Trophoblast cell (in vitro differentiated cells and primary cell): ENCODE data around the gene PRDX5.

Source experiments
- DNase-seq, 2 donors: peaks; one replicate each; pipeline ENCODE4 v3.0.0-alpha.2; 2016
- H2AFZ ChIP-seq: 2 replicates; pipeline ENCODE4 v1.6.1; 2013; ENCODE audit warnings: low read length, moderate library complexity, mild to moderate bottlenecking; ENCODE audit not compliant: insufficient read depth, poor library complexity
- H2AK5ac ChIP-seq: 2 replicates; pipeline ENCODE4 v1.6.1; 2013; ENCODE audit warnings: mild to moderate bottlenecking, low read length
- H2BK120ac ChIP-seq: 2 replicates; pipeline ENCODE4 v1.6.1; 2013; ENCODE audit warnings: low read length, mild to moderate bottlenecking, moderate library complexity; ENCODE audit not compliant: insufficient read depth, poor library complexity
- H2BK12ac ChIP-seq: 2 replicates; pipeline ENCODE4 v1.6.1; 2013; ENCODE audit warnings: mild to moderate bottlenecking, low read length, moderate library complexity
- H2BK5ac ChIP-seq: 2 replicates; pipeline ENCODE4 v1.6.1; 2013; ENCODE audit warnings: low read length, low read depth, moderate library complexity, mild to moderate bottlenecking; ENCODE audit not compliant: poor library complexity
- H3K14ac ChIP-seq: 2 replicates; pipeline ENCODE4 v1.6.1; 2013; ENCODE audit warnings: mild to moderate bottlenecking, low read length
- H3K18ac ChIP-seq: 2 replicates; pipeline ENCODE4 v1.6.1; 2013; ENCODE audit warnings: mild to moderate bottlenecking, low read length
- H3K23ac ChIP-seq: 2 replicates; pipeline ENCODE4 v1.6.1; 2013; ENCODE audit warnings: low read length
- H3K27ac ChIP-seq: 2 replicates; pipeline ENCODE4 v1.5.1; 2013; ENCODE audit warnings: low read depth, mild to moderate bottlenecking, inconsistent platforms, low read length, moderate library complexity
- H3K27me3 ChIP-seq: 2 replicates; pipeline ENCODE4 v1.6.1; 2013; ENCODE audit warnings: inconsistent platforms, mild to moderate bottlenecking, low read length, moderate library complexity; ENCODE audit not compliant: insufficient read depth
- H3K36me3 ChIP-seq, 2 experiments: 1 replicate in 1 of 2; 2 replicates in 1 of 2; pipeline ENCODE4 v1.6.1; 2013; ENCODE audit warnings: low read length in 2 of 2, mild to moderate bottlenecking in 2 of 2, moderate library complexity in 1 of 2; ENCODE audit not compliant: insufficient read depth in 2 of 2, control insufficient read depth in 1 of 2
- H3K4ac ChIP-seq: 2 replicates; pipeline ENCODE4 v1.6.1; 2013; ENCODE audit warnings: low read depth, mild to moderate bottlenecking, low read length, moderate library complexity
- H3K4me1 ChIP-seq, 2 experiments: 1 replicate in 1 of 2; 2 replicates in 1 of 2; pipeline ENCODE4 v1.6.1; 2013; ENCODE audit warnings: low read length in 2 of 2, mild to moderate bottlenecking in 2 of 2, moderate library complexity in 1 of 2; ENCODE audit not compliant: insufficient read depth in 2 of 2, control insufficient read depth in 1 of 2
- H3K4me2 ChIP-seq: 2 replicates; pipeline ENCODE4 v1.6.1; 2013; ENCODE audit warnings: inconsistent platforms, mild to moderate bottlenecking, low read length, moderate library complexity
- H3K4me3 ChIP-seq: 2 replicates; pipeline ENCODE4 v1.5.1; 2013; ENCODE audit warnings: mild to moderate bottlenecking, low read depth, low read length, inconsistent platforms
- H3K79me1 ChIP-seq: one replicate; pipeline ENCODE4 v1.6.1; 2013; ENCODE audit warnings: low read length
- H3K79me2 ChIP-seq: 2 replicates; pipeline ENCODE4 v1.6.1; 2013; ENCODE audit warnings: low read length, mild to moderate bottlenecking; ENCODE audit not compliant: control insufficient read depth, insufficient read depth, poor library complexity
- H3K9ac ChIP-seq: 2 replicates; pipeline ENCODE4 v1.6.1; 2013; ENCODE audit warnings: mild to moderate bottlenecking, low read length
- H3K9me3 ChIP-seq: 2 replicates; pipeline ENCODE4 v1.6.1; 2013; ENCODE audit warnings: low read depth, mild to moderate bottlenecking, control low read depth, inconsistent platforms, low read length; ENCODE audit not compliant: insufficient read depth
- H4K12ac ChIP-seq: 2 replicates; pipeline ENCODE4 v1.6.1; 2013; ENCODE audit warnings: low read depth, mild to moderate bottlenecking, low read length, moderate library complexity
- H4K8ac ChIP-seq: 2 replicates; pipeline ENCODE4 v1.6.1; 2013; ENCODE audit warnings: low read depth, mild to moderate bottlenecking, low read length, moderate library complexity
- H4K91ac ChIP-seq: one replicate; pipeline ENCODE4 v1.6.1; 2013; ENCODE audit warnings: low read depth, mild to moderate bottlenecking, low read length, moderate library complexity
- WGBS: extraction: QIAGEN DNeasy Blood & Tissue Kit; methylation state at CpG from one replicate; pipeline ENCODE4 v1.1.7; 2013; ENCODE audit warnings: missing lambda C conversion rate; ENCODE audit not compliant: insufficient read length, insufficient coverage; ENCODE audit errors: extremely low coverage; 5-methylcytosine and 5-hydroxymethylcytosine counted together

The PRDX5 gene

DNA sequence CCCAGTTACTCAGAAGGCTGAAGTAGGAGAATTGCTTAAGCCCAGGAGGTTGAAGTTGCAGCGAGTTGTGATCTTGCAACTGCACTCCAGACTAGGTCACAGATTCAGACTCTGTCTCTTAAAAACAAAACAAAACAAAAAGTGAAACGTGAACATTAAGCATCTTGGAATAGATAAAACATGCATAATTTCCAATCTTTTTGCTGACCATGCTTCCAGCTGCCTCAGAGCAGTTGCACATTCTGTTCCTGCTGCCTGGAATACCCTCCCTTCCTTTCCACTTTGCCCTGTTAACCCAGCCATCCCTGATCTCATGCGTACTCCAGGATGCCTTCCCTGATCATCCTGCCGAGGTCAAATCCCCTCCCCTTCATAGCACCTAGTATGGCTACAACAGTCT, 21.4 kb downstream of the PRDX5 start:
- Histone ChIP-seq H3K23ac (no peak overlapping the region), H3K79me2 (peaks cover 2% of the 10 kb centered on the region)
- DNase-seq = no peak

DNA sequence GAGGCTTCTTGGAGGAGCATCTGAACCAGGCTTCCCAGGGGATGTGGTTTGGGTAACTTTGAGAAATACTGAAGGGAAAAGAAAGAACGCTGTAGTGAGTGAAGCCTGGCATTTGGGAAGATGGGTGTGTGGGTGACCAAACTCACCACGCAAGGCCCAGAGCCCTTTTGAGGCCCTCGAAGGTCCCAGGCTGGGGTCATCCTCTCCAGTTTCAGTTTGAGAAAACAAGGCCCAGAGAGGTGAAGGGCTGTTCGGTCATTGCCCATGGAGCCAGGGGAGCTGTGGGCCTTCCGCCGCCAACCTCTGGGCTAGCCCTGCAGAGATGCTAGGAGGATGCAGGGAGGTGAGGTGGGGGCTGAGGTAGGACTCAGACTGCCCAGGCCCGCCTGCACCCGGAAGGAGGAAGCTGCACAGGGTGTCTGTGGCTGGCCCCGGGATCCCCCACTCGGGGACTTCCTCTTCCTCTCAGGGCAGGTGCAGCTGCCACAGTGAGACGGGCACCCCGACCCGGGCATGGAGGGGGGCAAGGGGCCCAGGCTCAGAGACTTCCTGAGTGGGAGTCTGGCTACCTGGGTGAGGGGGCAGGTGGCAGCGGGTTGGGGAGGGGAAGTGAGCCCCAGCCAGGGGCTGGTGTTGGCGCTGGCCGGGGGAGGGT, 22.0 kb downstream of the PRDX5 start, which contains the start of gene CCDC88B:
TSS of gene CCDC88B (plus strand) at position 451 of the 655 bp plus-strand sequence. CDS start at position 514, 63 bp downstream.
- Histone ChIP-seq H4K91ac (no peak within 1 kb of the TSS), H3K14ac (no peak within 1 kb of the TSS), H2AK5ac (no peak within 1 kb of the TSS), H3K4me1 (peaks cover 6 to 10% of the 10 kb centered on the region in 2 experiments), H2BK12ac (no peak within 1 kb of the TSS), H3K18ac (peak within 1 kb of the TSS; percentile 27), H3K79me1 (peaks cover 6% of the 10 kb centered on the region), H3K4me2 (peak within 1 kb of the TSS; percentile 47), H3K27ac (no peak within 1 kb of the TSS), H3K9me3 (peaks cover 3% of the 10 kb centered on the region), H2BK120ac (no peak within 1 kb of the TSS), H3K23ac (no peak within 1 kb of the TSS), H3K79me2 (peaks cover 2% of the 10 kb centered on the region), H2BK5ac (no peak within 1 kb of the TSS), H3K27me3 (no peaks in the 10 kb centered on the region), H3K4ac (no peak within 1 kb of the TSS), H2AFZ (peak within 1 kb of the TSS; percentile 52), H4K12ac (no peak within 1 kb of the TSS), H3K9ac (no peak within 1 kb of the TSS), H3K4me3 (no peak within 1 kb of the TSS), H4K8ac (peak within 1 kb of the TSS; percentile 75), H3K36me3 (no peaks in the 10 kb centered on the region)
- DNase-seq = no peak
- WGBS = no CpG with 5 or more reads among the region's 16 CpGs

More for the DNA sequence above, 21.4 kb downstream of the PRDX5 start:
- H3K4me3 ChIP-seq = no peak overlapping the region
- H3K79me1 ChIP-seq = peaks cover 6% of the 10 kb centered on the region
- H2AK5ac ChIP-seq = no peak overlapping the region
- H2BK5ac ChIP-seq = no peak overlapping the region
- no peaks in the 10 kb centered on the region for H3K27me3 ChIP-seq
- no peak overlapping the region for H3K4ac ChIP-seq
- no peak overlapping the region for H3K18ac ChIP-seq
- no peak overlapping the region for H4K12ac ChIP-seq
- no peak overlapping the region for H2BK12ac ChIP-seq
- H3K14ac ChIP-seq = no peak overlapping the region
- no peak overlapping the region for H2BK120ac ChIP-seq
- no peak overlapping the region for H4K91ac ChIP-seq
- peaks cover 3% of the 10 kb centered on the region for H3K9me3 ChIP-seq
- no CpG with 5 or more reads among the region's 4 CpGs for WGBS
- H3K36me3 ChIP-seq = no peaks in the 10 kb centered on the region
- H2AFZ ChIP-seq = no peak overlapping the region
- H3K27ac ChIP-seq = no peak overlapping the region
- no peak overlapping the region for H4K8ac ChIP-seq
- H3K4me1 ChIP-seq = peaks cover 10 to 13% of the 10 kb centered on the region in 2 experiments
- H3K4me2 ChIP-seq = no peak overlapping the region
- no peak overlapping the region for H3K9ac ChIP-seq

DNA sequence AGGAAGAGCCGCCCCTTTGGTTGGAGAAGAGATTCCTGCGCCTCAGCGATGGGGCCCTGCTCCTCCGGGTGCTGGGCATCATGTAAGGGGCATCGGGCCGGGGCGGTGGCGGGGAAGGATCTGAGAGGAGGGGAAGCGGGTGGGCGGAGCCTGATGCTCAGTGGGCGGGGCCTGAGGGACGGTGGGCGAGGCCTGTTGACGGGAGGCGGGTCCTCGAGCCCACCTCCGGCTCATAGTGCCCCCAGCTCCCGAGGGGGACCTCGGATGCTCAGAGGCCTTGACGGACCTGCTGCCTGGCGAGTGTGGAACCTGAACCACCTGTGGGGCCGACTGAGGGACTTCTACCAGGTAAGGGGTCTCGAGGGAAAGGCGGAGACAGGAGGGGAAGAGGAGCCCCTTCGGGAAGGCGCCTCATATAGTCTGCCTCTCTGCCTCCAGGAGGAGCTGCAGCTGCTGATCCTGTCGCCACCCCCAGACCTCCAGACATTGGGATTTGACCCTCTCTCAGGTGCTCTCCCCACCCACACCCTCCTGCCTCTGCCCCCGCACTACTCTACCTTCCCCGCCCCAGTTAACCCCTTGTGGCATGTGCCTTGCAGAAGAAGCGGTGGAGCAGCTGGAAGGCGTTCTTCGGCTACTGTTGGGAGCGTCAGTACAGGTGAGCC, 22.9 kb downstream of the PRDX5 start:
- Histone ChIP-seq H3K27me3 (no peaks in the 10 kb centered on the region), H3K79me1 (peaks cover 6% of the 10 kb centered on the region), H3K4me3 (no peak overlapping the region), H3K18ac (peak overlapping the region; percentile 27), H3K27ac (no peak overlapping the region), H4K8ac (peak overlapping the region; percentile 75), H3K36me3 (no peaks in the 10 kb centered on the region), H2AFZ (peak overlapping the region; percentile 52), H2BK120ac (no peak overlapping the region), H2AK5ac (no peak overlapping the region), H4K12ac (no peak overlapping the region), H3K23ac (no peak overlapping the region), H2BK5ac (no peak overlapping the region), H3K79me2 (peaks cover 2% of the 10 kb centered on the region), H3K4me2 (peak overlapping the region; percentile 47), H3K4ac (no peak overlapping the region), H3K9ac (no peak overlapping the region), H3K9me3 (peaks cover 3% of the 10 kb centered on the region), H2BK12ac (no peak overlapping the region), H3K14ac (no peak overlapping the region), H4K91ac (no peak overlapping the region), H3K4me1 (peaks cover 6% of the 10 kb centered on the region in 2 experiments)
- no CpG with 5 or more reads among the region's 33 CpGs for WGBS
- no peak for DNase-seq

DNA sequence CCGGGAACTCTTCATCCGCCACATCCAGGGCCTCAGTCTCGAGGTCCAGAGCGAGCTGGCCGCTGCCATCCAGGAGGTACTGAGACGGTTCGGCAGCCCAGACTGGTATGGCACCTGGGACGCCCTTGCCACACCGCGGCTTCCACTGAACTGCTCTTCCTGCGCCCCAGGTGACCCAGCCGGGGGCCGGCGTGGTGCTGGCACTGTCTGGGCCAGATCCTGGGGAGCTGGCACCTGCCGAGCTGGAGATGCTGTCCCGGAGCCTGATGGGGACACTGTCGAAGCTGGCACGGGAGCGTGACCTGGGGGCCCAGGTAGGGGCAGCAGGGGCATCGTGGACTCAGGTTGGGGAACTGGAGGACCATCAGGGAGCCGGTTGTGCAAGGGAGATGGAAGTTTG, 23.5 kb downstream of the PRDX5 start:
- Histone ChIP-seq H3K27ac (no peak overlapping the region), H3K4me2 (no peak overlapping the region), H2AFZ (no peak overlapping the region), H2BK12ac (no peak overlapping the region), H3K9ac (no peak overlapping the region), H3K27me3 (no peaks in the 10 kb centered on the region), H4K91ac (no peak overlapping the region), H3K4ac (no peak overlapping the region), H3K18ac (no peak overlapping the region), H2BK120ac (no peak overlapping the region), H3K4me3 (no peak overlapping the region), H4K12ac (no peak overlapping the region), H2AK5ac (no peak overlapping the region), H2BK5ac (no peak overlapping the region), H3K36me3 (no peaks in the 10 kb centered on the region), H3K79me2 (peaks cover 2% of the 10 kb centered on the region), H4K8ac (no peak overlapping the region), H3K9me3 (peaks cover 3% of the 10 kb centered on the region), H3K4me1 (peaks cover 6% of the 10 kb centered on the region in 2 experiments), H3K14ac (no peak overlapping the region), H3K79me1 (peaks cover 6% of the 10 kb centered on the region), H3K23ac (no peak overlapping the region)
- DNase-seq = no peak
- WGBS = no CpG with 5 or more reads among the region's 21 CpGs
